Osteocyte (in vitro differentiated cells): ENCODE data around the gene RBM20. TPM values are rescaled to one million over a fixed set of nuclear protein-coding genes. Genes with fewer than 3 reads are reported as not detected.

Experiments used
- DNase-seq: peaks from one replicate; pipeline ENCODE4 v3.0.0; 2021; ENCODE audit warnings: mixed read lengths; ENCODE audit not compliant: unreplicated experiment; ENCODE audit errors: extremely low spot score
- H3K27ac Mint-ChIP-seq: one replicate; pipeline ENCODE4 v1.8.0; 2021; ENCODE audit warnings: mild to moderate bottlenecking, mixed read lengths; ENCODE audit not compliant: unreplicated experiment
- H3K27me3 Mint-ChIP-seq: one replicate; pipeline ENCODE4 v1.8.0; 2021; ENCODE audit warnings: mixed read lengths; ENCODE audit not compliant: unreplicated experiment
- H3K36me3 Mint-ChIP-seq: one replicate; pipeline ENCODE4 v1.8.0; 2021; ENCODE audit warnings: mixed read lengths; ENCODE audit not compliant: unreplicated experiment
- H3K4me1 Mint-ChIP-seq: one replicate; pipeline ENCODE4 v1.8.0; 2021; ENCODE audit warnings: mixed read lengths; ENCODE audit not compliant: unreplicated experiment
- H3K4me3 Mint-ChIP-seq: one replicate; pipeline ENCODE4 v1.8.0; 2021; ENCODE audit warnings: mild to moderate bottlenecking, moderate library complexity, mixed read lengths; ENCODE audit not compliant: unreplicated experiment
- H3K9me3 Mint-ChIP-seq: one replicate; pipeline ENCODE4 v1.8.0; 2021; ENCODE audit warnings: mixed read lengths; ENCODE audit not compliant: unreplicated experiment
- CTCF ChIP-seq: fragments of 200-600 bp; sonication (generic); IDR thresholded peaks from 2 replicates; pipeline ENCODE4 v1.5.0; 2021; ENCODE audit warnings: antibody characterized with exemption, mild to moderate bottlenecking, moderate library complexity
- total RNA-seq: library from RNA; stranded (reverse); gene quantifications from 2 replicates; pipeline ENCODE4 v1.2.1, GENCODE V29; 2021

The RBM20 gene
- total RNA-seq, 1 donor from 2014 or later = 1.6 TPM

- H3K9me3 Mint-ChIP-seq = no peaks in the 10 kb centered on the region
- no peak for TF ChIP-seq CTCF
- H3K4me3 Mint-ChIP-seq = no peak overlapping the region
- H3K4me1 Mint-ChIP-seq = no peaks in the 10 kb centered on the region
- no peak overlapping the region for H3K27ac Mint-ChIP-seq
- DNase-seq = no peak
- peaks cover 36% of the 10 kb centered on the region for H3K27me3 Mint-ChIP-seq
- no peaks in the 10 kb centered on the region for H3K36me3 Mint-ChIP-seq
These were observed 91.5 kb downstream of the RBM20 start for GRCh38 chr10:110735620-110736027.

- Mint-ChIP-seq H3K36me3 (no peaks in the 10 kb centered on the region), H3K9me3 (no peaks in the 10 kb centered on the region), H3K27ac (no peak overlapping the region), H3K27me3 (peaks cover 17% of the 10 kb centered on the region), H3K4me1 (no peaks in the 10 kb centered on the region), H3K4me3 (no peak overlapping the region)
- TF ChIP-seq CTCF = no peak
- DNase-seq = no peak
These were observed 93.9 kb downstream of the RBM20 start for GRCh38 chr10:110737886-110738634.

- DNase-seq = no peak
- Mint-ChIP-seq H3K27me3 (peaks cover 7% of the 10 kb centered on the region), H3K27ac (no peak overlapping the region), H3K4me3 (no peak overlapping the region), H3K4me1 (no peaks in the 10 kb centered on the region), H3K36me3 (no peaks in the 10 kb centered on the region), H3K9me3 (no peaks in the 10 kb centered on the region)
- TF ChIP-seq CTCF = no peak
These were observed 95.7 kb downstream of the RBM20 start for GRCh38 chr10:110739811-110740271.

GRCh38 chr10:110742801-110743200 lies 98.7 kb downstream of the RBM20 start:
- Mint-ChIP-seq H3K4me1 (peaks cover 11% of the 10 kb centered on the region), H3K36me3 (no peaks in the 10 kb centered on the region), H3K27me3 (peaks cover 2% of the 10 kb centered on the region), H3K27ac (no peak overlapping the region), H3K9me3 (no peaks in the 10 kb centered on the region), H3K4me3 (no peak overlapping the region)
- no peak for TF ChIP-seq CTCF
- DNase-seq = no peak

- Mint-ChIP-seq H3K4me3 (no peak overlapping the region), H3K9me3 (peaks cover 5% of the 10 kb centered on the region), H3K27me3 (peaks cover 2% of the 10 kb centered on the region), H3K36me3 (no peaks in the 10 kb centered on the region), H3K4me1 (peaks cover 21% of the 10 kb centered on the region), H3K27ac (no peak overlapping the region)
- DNase-seq = no peak
- TF ChIP-seq CTCF = no peak
These were observed 100.6 kb downstream of the RBM20 start for GRCh38 chr10:110744782-110745181.
